A549 treated with CORT108297 at 1 μM for 4 hours (cell line): ENCODE results near the gene MDN1. TPM values are rescaled to one million over a fixed set of nuclear protein-coding genes. Genes with fewer than 3 reads are reported as not detected.

ENCODE experiments used
- total RNA-seq: library from RNA; stranded (reverse); fragments of 200-300 nt; extraction: Qiagen RNA extraction; gene quantifications from 5 replicates; pipeline ENCODE4 v1.2.3, GENCODE V29; 2022

The MDN1 gene
- total RNA-seq = 11.2 to 15.1 TPM (median 13.2 TPM) in 5 replicates

GRCh38 chr6:89819336-89820130 is at the start of gene MDN1:
TSS of gene MDN1 (minus strand) at chr6:89819794. CDS start at chr6:89819607, 187 bp downstream.

GRCh38 chr6:89829472-89830169 is 10.0 kb upstream of the MDN1 start, which contains the start of gene CASP8AP2:
TSS of gene CASP8AP2 (plus strand) at chr6:89829880.

GRCh38 chr6:89638320-89639195 is 181.0 kb downstream of the MDN1 start, which contains the start of gene LYRM2:
TSS of gene LYRM2 (minus strand) at chr6:89638747. CDS start at chr6:89638716, 31 bp downstream.

Other genes starting within 250 kb of the MDN1 start
- gene LYRM2, start 181.0 kb downstream of the MDN1 start, total RNA-seq = 29.0 to 38.2 TPM (median 30.6 TPM) in 5 replicates
- 4.4 to 7.0 TPM (median 6.3 TPM) in 5 replicates for gene CASP8AP2, start 10.1 kb upstream of the MDN1 start, total RNA-seq
- gene GJA10, start 74.7 kb upstream of the MDN1 start, total RNA-seq = not detected in 5 replicates